Pulmonary artery endothelial cell (primary cell): ENCODE measurements around the gene SUSD5. TPM values are rescaled to one million over a fixed set of nuclear protein-coding genes. Genes with fewer than 3 reads are reported as not detected.

Experiments
- DNase-seq: peaks from one replicate; pipeline ENCODE4 v3.0.0-alpha.2; 2011; ENCODE audit warnings: low read depth, low spot score
- total RNA-seq: library from RNA; depleted of rRNA; stranded (reverse); fragments of >200 nt; gene quantifications from 2 replicates; pipeline ENCODE4 v1.2.3, GENCODE V29; 2014

SUSD5 gene
- total RNA-seq, result 0.59 and 3.8 TPM in 2 replicates

- DNase-seq, result no peak
Measured at GRCh38 chr3:33218446-33219174, at the start of gene SUSD5. Gene SUSD5, minus strand, starts transcription at chr3:33218810. Its CDS starts 13 bp downstream, at chr3:33218797.

GRCh38 chr3:33260104-33260503 lies 41.5 kb upstream of the SUSD5 start:
- no peak for DNase-seq

GRCh38 chr3:33256249-33256648 lies 37.6 kb upstream of the SUSD5 start:
- DNase-seq, result no peak

- DNase-seq, result no peak
Measured at GRCh38 chr3:33250712-33251111, 32.1 kb upstream of the SUSD5 start.

GRCh38 chr3:33246786-33247185 lies 28.2 kb upstream of the SUSD5 start:
- no peak for DNase-seq

- no peak for DNase-seq
Measured at GRCh38 chr3:33240261-33240660, 21.7 kb upstream of the SUSD5 start.

- no peak for DNase-seq
Measured at GRCh38 chr3:33238923-33239322, 20.3 kb upstream of the SUSD5 start.

- DNase-seq, result no peak
Measured at GRCh38 chr3:33237439-33237838, 18.8 kb upstream of the SUSD5 start.

- DNase-seq, result no peak
Measured at GRCh38 chr3:33236005-33236404, 17.4 kb upstream of the SUSD5 start.

- DNase-seq, result no peak
Measured at GRCh38 chr3:33233884-33234283, 15.3 kb upstream of the SUSD5 start.

- DNase-seq, result no peak
Measured at GRCh38 chr3:33231756-33232465, 13.3 kb upstream of the SUSD5 start.

GRCh38 chr3:33229947-33230346 lies 11.3 kb upstream of the SUSD5 start:
- no peak for DNase-seq

- no peak for DNase-seq
Measured at GRCh38 chr3:33229066-33229465, 10.5 kb upstream of the SUSD5 start.

- DNase-seq, result no peak
Measured at GRCh38 chr3:33221241-33221640, 2.6 kb upstream of the SUSD5 start.

- DNase-seq, result no peak
Measured at GRCh38 chr3:33219175-33219487, 521 bp upstream of the SUSD5 start.

- no peak for DNase-seq
Measured at GRCh38 chr3:33217866-33218445, 654 bp downstream of the SUSD5 start.

- no peak for DNase-seq
Measured at GRCh38 chr3:33215739-33216138, 2.9 kb downstream of the SUSD5 start.

GRCh38 chr3:33212406-33212805 lies 6.2 kb downstream of the SUSD5 start:
- DNase-seq, result no peak

GRCh38 chr3:33211444-33211843 lies 7.2 kb downstream of the SUSD5 start:
- DNase-seq, result peak; percentile 69

GRCh38 chr3:33209357-33209756 lies 9.3 kb downstream of the SUSD5 start:
- DNase-seq, result no peak

GRCh38 chr3:33202711-33203457 lies 15.7 kb downstream of the SUSD5 start:
- DNase-seq, result no peak

- DNase-seq, result no peak
Measured at GRCh38 chr3:33201195-33201594, 17.4 kb downstream of the SUSD5 start.
